ENCODE results near the gene OR2AK2.

DNA sequence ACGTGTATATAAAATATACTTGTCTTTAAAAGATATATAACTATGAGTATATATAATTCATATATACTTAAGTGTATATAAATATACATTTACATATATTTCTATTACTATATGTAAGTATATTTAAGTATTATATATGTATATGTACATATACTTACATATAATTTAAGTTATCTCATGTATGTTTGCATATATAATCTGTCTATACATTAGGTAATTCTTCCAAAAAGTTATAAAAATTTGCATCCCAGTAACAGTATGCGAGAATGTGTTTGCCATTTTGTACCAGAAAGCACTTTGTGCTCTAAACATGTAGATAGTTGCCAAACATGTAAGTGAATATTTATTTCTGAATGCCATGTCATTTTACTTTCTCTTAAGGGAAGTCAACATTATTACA, at the start of gene OR2AK2:
- TF ChIP-seq CTCF (IDR thresholded peaks at IDR 0.05): no peak
- TF ChIP-seq POLR2A (IDR thresholded peaks at IDR 0.05; ENCODE audit: low read depth): no peak
